ENCODE data around the gene MDC1. TPM values are rescaled to one million over a fixed set of nuclear protein-coding genes. Genes with fewer than 3 reads are reported as not detected.
A peak's percentile ranks its signal among the peaks of the same experiment; 100 is the strongest.

The MDC1 gene
- total RNA-seq, 1 experiment from 2014 or later = 46.6 TPM

- intact Hi-C loops (cut with micrococcal nuclease; ENCODE audit: unreplicated experiment) = no loop called here
- Mint-ChIP-seq H3K36me3 (ENCODE audit: insufficient read depth, unreplicated experiment) (peaks cover 88% of the 10 kb centered on the region), H3K4me3 (ENCODE audit: unreplicated experiment) (no peak overlapping the region), H3K27me3 (ENCODE audit: insufficient read depth, unreplicated experiment) (no peaks in the 10 kb centered on the region), H3K9me3 (ENCODE audit: unreplicated experiment) (no peaks in the 10 kb centered on the region), H3K4me1 (ENCODE audit: low read depth, unreplicated experiment) (peaks cover 13% of the 10 kb centered on the region), H3K27ac (ENCODE audit: unreplicated experiment) (peak overlapping the region; percentile 42)
- CTCF ChIA-PET = interaction anchor here (0.6 to 1.3 kb wide), 3 partner anchors 11 to 359 kb away, joined by 3 read pairs; partner anchors contain the start of gene MDC1
- no peak overlapping the region for H3K4me3 ChIP-seq (ENCODE audit: low read depth, low read length)
- POLR2A ChIA-PET = interaction anchor here (0.6 kb wide), 5 partner anchors 8 to 199 kb away, joined by 3 to 6 read pairs (median 4); no protein-coding TSS in a partner anchor
- H3K4me1 ChIP-seq = no peaks in the 10 kb centered on the region
- peak in 1 of 2 experiments; percentile 19 for TF ChIP-seq CTCF (IDR thresholded peaks at IDR 0.05; ENCODE audit: insufficient read depth in 1 of 2, low read depth in 1 of 2, low read length in 1 of 2, severe bottlenecking in 1 of 2, unreplicated experiment in 1 of 2)
- H3K36me3 ChIP-seq (ENCODE audit: control insufficient read depth, insufficient read depth, low read length) = peaks cover 6% of the 10 kb centered on the region
- no peaks in the 10 kb centered on the region for H3K9me3 ChIP-seq
- DNase-seq = no peak
- no TSS peak for BruUV-seq (replicated peaks)
- H3K27me3 ChIP-seq (replicated peaks; ENCODE audit: control insufficient read depth, insufficient read depth, low read length) = no peaks in the 10 kb centered on the region
Measured at GRCh38 chr6:30727920-30728553, 11.0 kb upstream of the MDC1 start.

- intact Hi-C loops (cut with micrococcal nuclease; ENCODE audit: unreplicated experiment) = no loop called here
- CTCF ChIA-PET = no interaction called here
- TF ChIP-seq CTCF (IDR thresholded peaks at IDR 0.05; ENCODE audit: insufficient read depth in 1 of 2, low read depth in 1 of 2, low read length in 1 of 2, severe bottlenecking in 1 of 2, unreplicated experiment in 1 of 2) = no peak
Measured at GRCh38 chr6:30726506-30727413, 9.7 kb upstream of the MDC1 start.

GRCh38 chr6:30725713-30726505 lies 8.8 kb upstream of the MDC1 start:
- no peak for DNase-seq
- no TSS peak for BruUV-seq (replicated peaks)
- ChIA-PET CTCF (no interaction called here), POLR2A (no interaction called here)
- intact Hi-C loops (cut with micrococcal nuclease; ENCODE audit: unreplicated experiment) = no loop called here
- H3K4me3 Mint-ChIP-seq (ENCODE audit: unreplicated experiment) = peak overlapping the region; percentile 17
- peaks cover 91% of the 10 kb centered on the region for H3K36me3 Mint-ChIP-seq (ENCODE audit: insufficient read depth, unreplicated experiment)
- H3K4me1 Mint-ChIP-seq (ENCODE audit: low read depth, unreplicated experiment) = peaks cover 20% of the 10 kb centered on the region
- no peaks in the 10 kb centered on the region for H3K27me3 ChIP-seq (replicated peaks; ENCODE audit: control insufficient read depth, insufficient read depth, low read length)
- no peaks in the 10 kb centered on the region for H3K9me3 Mint-ChIP-seq (ENCODE audit: unreplicated experiment)
- no peak for TF ChIP-seq CTCF (IDR thresholded peaks at IDR 0.05; ENCODE audit: insufficient read depth in 1 of 2, low read depth in 1 of 2, low read length in 1 of 2, severe bottlenecking in 1 of 2, unreplicated experiment in 1 of 2)
- no peaks in the 10 kb centered on the region for H3K9me3 ChIP-seq
- H3K27me3 Mint-ChIP-seq (ENCODE audit: insufficient read depth, unreplicated experiment) = no peaks in the 10 kb centered on the region
- no peak overlapping the region for H3K27ac Mint-ChIP-seq (ENCODE audit: unreplicated experiment)
- H3K4me3 ChIP-seq (ENCODE audit: low read depth, low read length) = no peak overlapping the region
- H3K36me3 ChIP-seq (ENCODE audit: control insufficient read depth, insufficient read depth, low read length) = peaks cover 9% of the 10 kb centered on the region
- peaks cover 9% of the 10 kb centered on the region; the same call in 1 of the 2 replicates for H3K4me1 ChIP-seq

More at GRCh38 chr6:30726506-30727413, 9.7 kb upstream of the MDC1 start:
- no peaks in the 10 kb centered on the region for H3K27me3 Mint-ChIP-seq (ENCODE audit: insufficient read depth, unreplicated experiment)
- no peaks in the 10 kb centered on the region for H3K27me3 ChIP-seq (replicated peaks; ENCODE audit: control insufficient read depth, insufficient read depth, low read length)
- POLR2A ChIA-PET = interaction anchor here (0.7 kb wide), 1 partner anchor 40 kb away, joined by 3 read pairs; no protein-coding TSS in a partner anchor
- no peaks in the 10 kb centered on the region for H3K9me3 ChIP-seq
- no peak overlapping the region for H3K4me3 ChIP-seq (ENCODE audit: low read depth, low read length)
- H3K27ac Mint-ChIP-seq (ENCODE audit: unreplicated experiment) = peak overlapping the region; percentile 44
- no peak for DNase-seq
- H3K4me1 Mint-ChIP-seq (ENCODE audit: low read depth, unreplicated experiment) = peaks cover 20% of the 10 kb centered on the region
- no peaks in the 10 kb centered on the region for H3K9me3 Mint-ChIP-seq (ENCODE audit: unreplicated experiment)
- H3K36me3 Mint-ChIP-seq (ENCODE audit: insufficient read depth, unreplicated experiment) = peaks cover 88% of the 10 kb centered on the region
- H3K4me3 Mint-ChIP-seq (ENCODE audit: unreplicated experiment) = no peak overlapping the region
- peaks cover 6% of the 10 kb centered on the region for H3K36me3 ChIP-seq (ENCODE audit: control insufficient read depth, insufficient read depth, low read length)
- H3K4me1 ChIP-seq = peaks cover 8% of the 10 kb centered on the region; the same call in 1 of the 2 replicates
- no TSS peak for BruUV-seq (replicated peaks)

Data from Caco-2 (cell line).